Measurements from ENCODE around the gene CLEC4E.

- TF ChIP-seq TCF7L2 (IDR thresholded peaks at IDR 0.05; ENCODE audit: borderline replicate concordance, extremely low read depth, insufficient read depth, insufficient read length) (no peak), CTCF (IDR thresholded peaks at IDR 0.05 in 2 of 3, conservative IDR thresholded peaks at IDR 0.05 in 1 of 3; ENCODE audit: borderline replicate concordance in 1 of 3, insufficient read depth in 1 of 3, low read depth in 2 of 3, low read length in 2 of 3) (no peak), EZH2phosphoT487 (IDR thresholded peaks at IDR 0.05; ENCODE audit: borderline replicate concordance) (no peak), ATF3 (IDR thresholded peaks at IDR 0.05) (no peak), MAX (IDR thresholded peaks at IDR 0.05) (no peak), POLR2A (IDR thresholded peaks at IDR 0.05; ENCODE audit: borderline replicate concordance, extremely low read depth, insufficient read depth, insufficient read length) (no peak), EZH2 (IDR thresholded peaks at IDR 0.05) (no peak), ZFX (IDR thresholded peaks at IDR 0.05) (no peak)
Observed at GRCh38 chr12:8548192-8548591, 7.5 kb upstream of the CLEC4E start.

Measured in HCT116 (cell line).